Osteocyte (in vitro differentiated cells): ENCODE results near the gene SDC3. TPM values are rescaled to one million over a fixed set of nuclear protein-coding genes. Genes with fewer than 3 reads are reported as not detected.

Experiments used
- DNase-seq: peaks from one replicate; pipeline ENCODE4 v3.0.0; 2021; ENCODE audit warnings: mixed read lengths; ENCODE audit not compliant: unreplicated experiment; ENCODE audit errors: extremely low spot score
- H3K27ac Mint-ChIP-seq: one replicate; pipeline ENCODE4 v1.8.0; 2021; ENCODE audit warnings: mild to moderate bottlenecking, mixed read lengths; ENCODE audit not compliant: unreplicated experiment
- H3K27me3 Mint-ChIP-seq: one replicate; pipeline ENCODE4 v1.8.0; 2021; ENCODE audit warnings: mixed read lengths; ENCODE audit not compliant: unreplicated experiment
- H3K36me3 Mint-ChIP-seq: one replicate; pipeline ENCODE4 v1.8.0; 2021; ENCODE audit warnings: mixed read lengths; ENCODE audit not compliant: unreplicated experiment
- H3K4me1 Mint-ChIP-seq: one replicate; pipeline ENCODE4 v1.8.0; 2021; ENCODE audit warnings: mixed read lengths; ENCODE audit not compliant: unreplicated experiment
- H3K4me3 Mint-ChIP-seq: one replicate; pipeline ENCODE4 v1.8.0; 2021; ENCODE audit warnings: mild to moderate bottlenecking, moderate library complexity, mixed read lengths; ENCODE audit not compliant: unreplicated experiment
- H3K9me3 Mint-ChIP-seq: one replicate; pipeline ENCODE4 v1.8.0; 2021; ENCODE audit warnings: mixed read lengths; ENCODE audit not compliant: unreplicated experiment
- CTCF ChIP-seq: fragments of 200-600 bp; sonication (generic); IDR thresholded peaks from 2 replicates; pipeline ENCODE4 v1.5.0; 2021; ENCODE audit warnings: antibody characterized with exemption, mild to moderate bottlenecking, moderate library complexity
- total RNA-seq: library from RNA; stranded (reverse); gene quantifications from 2 replicates; pipeline ENCODE4 v1.2.1, GENCODE V29; 2021

SDC3 gene
- total RNA-seq, 1 donor from 2014 or later = 54.4 TPM

DNA sequence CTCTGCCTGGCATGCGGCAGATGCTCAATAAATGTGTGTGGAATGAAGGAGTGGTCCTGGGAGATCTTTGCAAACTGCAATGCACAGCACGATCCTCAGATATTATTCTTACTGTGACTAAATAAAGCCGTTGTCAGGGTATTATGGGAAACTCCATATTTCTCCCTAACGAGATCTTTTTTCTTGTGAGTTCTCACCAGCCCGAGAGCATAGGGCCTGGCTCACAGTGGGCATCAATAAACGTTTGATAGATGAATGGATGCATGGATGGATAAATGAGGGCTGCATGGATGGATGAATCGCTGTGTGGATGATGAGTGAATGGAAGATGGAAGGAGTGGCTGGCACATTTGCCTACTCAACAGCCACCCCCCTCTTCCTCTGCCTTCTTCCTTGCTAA lies 69.6 kb downstream of the SDC3 start:
- no peak overlapping the region for H3K4me3 Mint-ChIP-seq
- no peaks in the 10 kb centered on the region for H3K4me1 Mint-ChIP-seq
- H3K27ac Mint-ChIP-seq = no peak overlapping the region
- TF ChIP-seq CTCF = no peak
- peaks cover 5% of the 10 kb centered on the region for H3K9me3 Mint-ChIP-seq
- peaks cover 38% of the 10 kb centered on the region for H3K27me3 Mint-ChIP-seq
- H3K36me3 Mint-ChIP-seq = no peaks in the 10 kb centered on the region
- no peak for DNase-seq

GRCh38 chr1:30837653-30838052 lies 70.9 kb downstream of the SDC3 start:
- H3K9me3 Mint-ChIP-seq = peaks cover 5% of the 10 kb centered on the region
- no peaks in the 10 kb centered on the region for H3K4me1 Mint-ChIP-seq
- H3K4me3 Mint-ChIP-seq = no peak overlapping the region
- peaks cover 34% of the 10 kb centered on the region for H3K27me3 Mint-ChIP-seq
- TF ChIP-seq CTCF = no peak
- no peak overlapping the region for H3K27ac Mint-ChIP-seq
- H3K36me3 Mint-ChIP-seq = no peaks in the 10 kb centered on the region
- DNase-seq = no peak

DNA sequence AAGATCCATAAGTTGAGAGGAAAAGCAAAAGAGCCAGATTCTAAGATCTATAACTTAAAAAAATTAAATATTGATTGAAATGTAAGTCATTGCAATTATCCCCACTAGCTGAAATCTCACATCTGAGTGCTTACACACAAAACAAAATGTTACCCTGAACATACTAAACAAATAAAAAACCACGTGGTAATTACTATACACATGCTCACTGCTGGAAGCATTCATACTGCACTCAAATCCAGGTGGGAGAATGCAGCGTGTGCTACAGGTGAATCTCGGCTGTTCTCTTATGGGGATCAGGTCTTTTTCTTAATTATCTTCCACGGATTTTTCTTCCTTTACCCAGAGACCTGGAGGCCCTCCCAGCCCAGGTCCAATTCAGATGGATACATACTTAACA lies 74.3 kb downstream of the SDC3 start:
- Mint-ChIP-seq H3K27me3 (peaks cover 17% of the 10 kb centered on the region), H3K4me3 (no peak overlapping the region), H3K4me1 (no peaks in the 10 kb centered on the region), H3K9me3 (peaks cover under 1% of the 10 kb centered on the region), H3K36me3 (no peaks in the 10 kb centered on the region), H3K27ac (no peak overlapping the region)
- no peak for TF ChIP-seq CTCF
- DNase-seq = no peak

DNA sequence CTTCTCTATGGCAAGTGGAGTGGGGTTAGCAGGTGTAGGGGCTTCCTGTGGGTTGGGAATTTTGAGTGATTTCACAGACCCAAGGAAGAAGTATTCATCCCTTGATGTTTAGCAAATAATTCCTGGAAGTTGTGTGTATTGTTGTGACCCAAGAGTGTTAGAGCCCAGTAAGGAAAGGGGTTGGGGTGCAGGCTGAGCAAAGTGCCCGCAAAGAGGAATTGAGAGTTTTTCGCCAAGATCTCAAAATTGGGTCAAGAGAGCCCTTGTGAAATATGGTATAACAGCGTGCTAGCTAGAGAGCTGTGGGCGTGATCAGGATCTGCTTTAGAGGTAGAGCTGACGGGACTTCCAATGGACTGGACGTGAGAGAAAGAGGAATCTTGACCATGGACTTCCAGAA lies 78.0 kb downstream of the SDC3 start:
- peaks cover 11% of the 10 kb centered on the region for H3K27me3 Mint-ChIP-seq
- peaks cover 2% of the 10 kb centered on the region for H3K36me3 Mint-ChIP-seq
- H3K4me1 Mint-ChIP-seq = peaks cover under 1% of the 10 kb centered on the region
- no peak for DNase-seq
- no peak overlapping the region for H3K27ac Mint-ChIP-seq
- no peaks in the 10 kb centered on the region for H3K9me3 Mint-ChIP-seq
- TF ChIP-seq CTCF = no peak
- H3K4me3 Mint-ChIP-seq = no peak overlapping the region

GRCh38 chr1:30829889-30830288 lies 78.7 kb downstream of the SDC3 start:
- Mint-ChIP-seq H3K4me3 (no peak overlapping the region), H3K9me3 (no peaks in the 10 kb centered on the region), H3K27me3 (peaks cover 11% of the 10 kb centered on the region), H3K36me3 (peaks cover 2% of the 10 kb centered on the region), H3K27ac (no peak overlapping the region), H3K4me1 (peaks cover 7% of the 10 kb centered on the region)
- no peak for TF ChIP-seq CTCF
- DNase-seq = no peak
